T-cell (primary cell): Measurements from ENCODE around the gene RMND5B. TPM values are rescaled to one million over a fixed set of nuclear protein-coding genes. Genes with fewer than 3 reads are reported as not detected.
A peak's percentile ranks its signal among the peaks of the same experiment; 100 is the strongest.

Experiments
- ATAC-seq, 4 experiments: fragments of 200-7000 bp in 3 of 4; fragments of 150-1000 bp in 1 of 4; cut with Tn5 transposase; replicated peaks in 1 of 4; 1 replicate in 3 of 4; 2 replicates in 1 of 4; pipeline ENCODE4 v1.10.0; 2021; ENCODE audit warnings: moderate library complexity in 3 of 4, mild to moderate bottlenecking in 2 of 4, moderate number of reproducible peaks in 1 of 4
- CTCF ChIA-PET, 2 donors: fragments of 300-600 bp; sonication (Branson Sonifier 250); formaldehyde crosslinking; loops; one replicate each; lab custom pipeline; 2022; ENCODE audit warnings: antibody characterized with exemption in 2 of 2; lab: Charles Lee
- POLR2A ChIA-PET, 2 donors: fragments of 300-600 bp; sonication (Branson Sonifier 250); formaldehyde crosslinking; loops; one replicate each; lab custom pipeline; 2022; ENCODE audit warnings: antibody characterized with exemption in 2 of 2; lab: Charles Lee
- DNase-seq, 35 experiments: peaks; one replicate each; pipeline versions ENCODE4 v3.0.0 to v3.0.0-alpha.2; 2013 to 2023
- H3K27ac ChIP-seq: one replicate; pipeline ENCODE4 v1.5.1; 2013; ENCODE audit warnings: low read length
- H3K27me3 ChIP-seq, 2 experiments: replicated peaks in 1 of 2; 1 replicate in 1 of 2; 2 replicates in 1 of 2; pipeline versions ENCODE4 v1.6.1 to v1.7.0; 2013; ENCODE audit warnings: low read length in 1 of 2, mixed read lengths in 1 of 2; ENCODE audit not compliant: control insufficient read depth in 2 of 2, insufficient read depth in 2 of 2; ENCODE audit errors: extremely low read depth in 1 of 2
- H3K36me3 ChIP-seq, 2 donors: 1 replicate in 1 of 2; 2 replicates in 1 of 2; pipeline versions ENCODE4 v1.6.1 to v1.7.0; 2013; ENCODE audit warnings: low read length in 1 of 2; ENCODE audit not compliant: control insufficient read depth in 2 of 2, insufficient read depth in 1 of 2; ENCODE audit errors: extremely low read depth in 1 of 2
- H3K4me1 ChIP-seq, 2 experiments: 1 replicate in 1 of 2; 2 replicates in 1 of 2; pipeline versions ENCODE4 v1.6.1 to v1.7.0; 2013; ENCODE audit warnings: low read length in 2 of 2, mixed read lengths in 1 of 2; ENCODE audit not compliant: insufficient read depth in 2 of 2, control insufficient read depth in 1 of 2; ENCODE audit errors: extremely low read depth in 1 of 2
- H3K4me3 ChIP-seq, 2 donors: 1 replicate in 1 of 2; 2 replicates in 1 of 2; pipeline versions ENCODE4 v1.5.1 to v1.7.0; 2013; ENCODE audit warnings: mild to moderate bottlenecking in 2 of 2, low read length in 1 of 2, moderate library complexity in 1 of 2; ENCODE audit not compliant: control insufficient read depth in 1 of 2; ENCODE audit errors: extremely low read depth in 1 of 2
- H3K9me3 ChIP-seq: 2 replicates; pipeline ENCODE4 v1.7.0; 2013
- H3K27ac Mint-ChIP-seq, 2 donors: one replicate each; pipeline ENCODE4 v1.8.0; 2020 to 2021; ENCODE audit warnings: mild to moderate bottlenecking in 2 of 2, mixed read lengths in 2 of 2
- H3K27me3 Mint-ChIP-seq, 2 donors: one replicate each; pipeline ENCODE4 v1.8.0; 2021 to 2022; ENCODE audit warnings: mixed read lengths in 2 of 2
- H3K36me3 Mint-ChIP-seq: one replicate; pipeline ENCODE4 v1.8.0; 2021; ENCODE audit warnings: mixed read lengths
- H3K4me1 Mint-ChIP-seq, 3 donors: one replicate each; pipeline ENCODE4 v1.8.0; 2020 to 2022; ENCODE audit warnings: mixed read lengths in 3 of 3, mild to moderate bottlenecking in 1 of 3
- H3K4me3 Mint-ChIP-seq, 3 donors: one replicate each; pipeline ENCODE4 v1.8.0; 2020 to 2022; ENCODE audit warnings: mild to moderate bottlenecking in 3 of 3, mixed read lengths in 3 of 3, moderate library complexity in 3 of 3
- H3K9me3 Mint-ChIP-seq, 3 donors: one replicate each; pipeline ENCODE4 v1.8.0; 2020 to 2022; ENCODE audit warnings: mixed read lengths in 3 of 3
- WGBS: methylation state at CpG from one replicate; pipeline ENCODE4 v1.1.5; 2013; ENCODE audit warnings: missing lambda C conversion rate; ENCODE audit not compliant: insufficient coverage; 5-methylcytosine and 5-hydroxymethylcytosine counted together
- total RNA-seq, 35 experiments: library from RNA in 6 of 35; stranded (reverse) in 6 of 35; fragments of 120-200 nt in 1 of 35; gene quantifications; one replicate each; pipeline versions ENCODE4 v1.2.1 to v1.2.4 and lab custom pipeline; 2013 to 2026

The RMND5B gene
- total RNA-seq, 5 donors from 2014 or later (not counting 1 experiment from before 2014, with no cell fraction given) = 22.4 to 40.9 (median 34.7) TPM

DNA sequence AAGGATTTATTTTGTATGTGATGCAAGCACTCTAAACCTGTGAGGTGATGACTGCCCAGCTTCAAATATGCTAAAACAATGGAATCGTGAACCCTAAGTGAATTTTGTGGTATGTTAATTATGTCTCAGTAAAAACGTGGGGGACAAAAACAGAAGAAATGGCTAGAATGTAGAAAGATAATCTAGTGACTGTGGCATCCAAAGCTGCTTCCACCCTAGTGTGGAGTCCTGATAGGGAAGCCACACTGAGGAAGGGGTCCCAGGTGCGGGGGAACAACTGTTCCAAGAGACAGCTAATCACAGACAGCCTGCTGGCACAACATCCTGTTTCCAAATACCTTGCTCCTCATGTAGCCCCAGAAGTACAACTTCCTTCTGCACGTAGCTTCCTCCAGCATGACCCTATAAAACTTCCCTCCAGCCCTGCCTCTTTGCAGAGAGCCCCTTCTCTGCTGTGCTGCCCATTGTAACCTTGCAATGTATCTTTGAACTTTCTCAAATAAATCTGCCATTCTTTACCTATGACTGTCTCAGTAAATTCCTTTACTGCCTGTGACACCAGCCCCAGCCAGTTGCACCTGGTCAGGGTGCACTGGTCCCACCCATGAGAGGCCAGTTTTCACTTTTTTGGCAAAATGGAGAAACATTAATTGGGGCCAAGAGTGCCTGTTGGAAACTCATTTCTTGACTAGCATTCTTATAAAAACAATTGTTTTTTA is 51.5 kb downstream of the RMND5B start:
- Histone ChIP-seq H3K27me3 (no peaks in the 10 kb centered on the region), H3K4me1 (peaks cover 0 to 2% of the 10 kb centered on the region in 2 experiments), H3K36me3 (no peaks in the 10 kb centered on the region), H3K27ac (no peak overlapping the region), H3K9me3 (no peaks in the 10 kb centered on the region), H3K4me3 (no peak overlapping the region)
- H3K27me3 Mint-ChIP-seq = peaks cover 9 to 12% of the 10 kb centered on the region in 2 donors
- 5% methylated on average over 3 of the region's 4 CpGs for WGBS
- ATAC-seq = peak in 2 of 4 experiments; percentile 16 to 42
- no peaks in the 10 kb centered on the region for H3K9me3 Mint-ChIP-seq
- no peak for DNase-seq
- ChIA-PET POLR2A (interaction anchor here in 1 of 2 donors (0.6 kb wide), 1 partner anchor 8 kb away, joined by 5 read pairs; no protein-coding TSS in a partner anchor), CTCF (interaction anchor here in 1 of 2 donors (1.0 kb wide), 1 partner anchor 107 kb away, joined by 3 read pairs; no protein-coding TSS in a partner anchor)
- H3K36me3 Mint-ChIP-seq = no peaks in the 10 kb centered on the region
- peaks cover 7 to 8% (median 7%) of the 10 kb centered on the region in 3 donors for H3K4me1 Mint-ChIP-seq
- H3K4me3 Mint-ChIP-seq = no peak overlapping the region
- peak overlapping the region in 1 of 2 donors; percentile 25 for H3K27ac Mint-ChIP-seq

GRCh38 chr5:178186427-178186826 is 55.6 kb downstream of the RMND5B start:
- Mint-ChIP-seq H3K36me3 (no peaks in the 10 kb centered on the region), H3K9me3 (no peaks in the 10 kb centered on the region), H3K27me3 (peaks cover 5 to 9% of the 10 kb centered on the region in 2 donors), H3K27ac (no peak overlapping the region), H3K4me3 (no peak overlapping the region), H3K4me1 (peaks cover 7 to 8% (median 7%) of the 10 kb centered on the region in 3 donors)
- H3K36me3 ChIP-seq = no peaks in the 10 kb centered on the region
- peaks cover 0 to 17% of the 10 kb centered on the region in 2 experiments for H3K27me3 ChIP-seq
- no peak for DNase-seq
- H3K27ac ChIP-seq = no peak overlapping the region
- POLR2A ChIA-PET = no interaction called here
- H3K9me3 ChIP-seq = no peaks in the 10 kb centered on the region
- 79% methylated on average over 5 of the region's 6 CpGs for whole genome bisulfite sequencing
- H3K4me1 ChIP-seq = peaks cover 0 to 2% of the 10 kb centered on the region in 2 experiments
- H3K4me3 ChIP-seq = no peak overlapping the region
- CTCF ChIA-PET = no interaction called here
- no peak for ATAC-seq

DNA sequence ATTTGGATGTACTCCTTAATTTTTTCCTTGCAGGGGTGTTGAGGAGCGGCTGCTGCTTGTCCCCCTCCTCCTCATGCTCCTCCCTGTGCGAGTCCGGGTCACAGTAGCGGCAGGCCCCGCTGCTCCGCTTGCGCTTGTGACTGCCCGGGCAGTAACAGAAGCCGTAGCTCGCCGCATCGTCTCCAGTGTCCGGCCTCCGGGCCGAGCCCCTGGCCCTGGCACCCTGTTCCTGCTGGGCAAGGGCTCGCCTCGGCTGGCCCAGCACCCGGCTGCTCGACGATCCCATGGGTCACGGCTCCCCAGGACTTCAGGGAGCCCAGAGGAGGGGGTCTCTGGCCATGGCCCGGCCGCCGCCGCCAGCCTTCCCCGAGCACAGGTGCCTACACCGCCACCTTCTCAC is 56.2 kb downstream of the RMND5B start, which contains the start of gene GMCL2:
TSS of gene GMCL2 (minus strand) at position 358 of the 400 bp plus-strand sequence. CDS start at position 286, 72 bp downstream.
- peaks cover 0 to 17% of the 10 kb centered on the region in 2 experiments for H3K27me3 ChIP-seq
- H3K4me1 Mint-ChIP-seq = peaks cover 5 to 7% (median 6%) of the 10 kb centered on the region in 3 donors
- 97% methylated on average over 20 of the region's 27 CpGs for WGBS
- no peak within 1 kb of the TSS for H3K27ac ChIP-seq
- H3K4me1 ChIP-seq = peaks cover 0 to 2% of the 10 kb centered on the region in 2 experiments
- H3K27ac Mint-ChIP-seq = no peak within 1 kb of the TSS
- no peaks in the 10 kb centered on the region for H3K9me3 Mint-ChIP-seq
- no peaks in the 10 kb centered on the region for H3K9me3 ChIP-seq
- no peaks in the 10 kb centered on the region for H3K36me3 Mint-ChIP-seq
- CTCF ChIA-PET = no interaction called here
- H3K36me3 ChIP-seq = no peaks in the 10 kb centered on the region
- POLR2A ChIA-PET = no interaction called here
- no peak for DNase-seq
- no peak within 1 kb of the TSS for H3K4me3 ChIP-seq
- peaks cover 5 to 10% of the 10 kb centered on the region in 2 donors for H3K27me3 Mint-ChIP-seq
- ATAC-seq = no peak
- no peak within 1 kb of the TSS for H3K4me3 Mint-ChIP-seq

GRCh38 chr5:178189433-178189832 is 58.6 kb downstream of the RMND5B start:
- Mint-ChIP-seq H3K27me3 (peaks cover 11 to 24% of the 10 kb centered on the region in 2 donors), H3K36me3 (no peaks in the 10 kb centered on the region), H3K4me3 (no peak overlapping the region), H3K9me3 (no peaks in the 10 kb centered on the region), H3K27ac (no peak overlapping the region), H3K4me1 (peaks cover 13 to 18% (median 16%) of the 10 kb centered on the region in 3 donors)
- 50% methylated on average over 2 of the region's 2 CpGs for WGBS
- Histone ChIP-seq H3K4me1 (peaks cover 5 to 17% of the 10 kb centered on the region in 2 experiments), H3K9me3 (no peaks in the 10 kb centered on the region), H3K27ac (no peak overlapping the region), H3K36me3 (no peaks in the 10 kb centered on the region), H3K4me3 (no peak overlapping the region), H3K27me3 (peaks cover 0 to 26% of the 10 kb centered on the region in 2 experiments)
- ChIA-PET CTCF (no interaction called here), POLR2A (no interaction called here)
- DNase-seq (no peak), ATAC-seq (no peak)

- ChIA-PET POLR2A (interaction anchor here in 1 of 2 donors (0.6 kb wide), 1 partner anchor 19 kb away, joined by 4 read pairs; no protein-coding TSS in a partner anchor), CTCF (interaction anchor here in 1 of 2 donors (0.5 kb wide), 1 partner anchor 90 kb away, joined by 3 read pairs; no protein-coding TSS in a partner anchor)
- Histone ChIP-seq H3K4me3 (no peak overlapping the region), H3K27ac (no peak overlapping the region), H3K36me3 (no peaks in the 10 kb centered on the region), H3K9me3 (no peaks in the 10 kb centered on the region), H3K4me1 (peaks cover 6 to 20% of the 10 kb centered on the region in 2 experiments), H3K27me3 (peaks cover 0 to 32% of the 10 kb centered on the region in 2 experiments)
- no peaks in the 10 kb centered on the region for H3K36me3 Mint-ChIP-seq
- H3K27ac Mint-ChIP-seq = no peak overlapping the region
- WGBS = no CpG with 5 or more reads among the region's 4 CpGs
- peaks cover 14 to 18% (median 16%) of the 10 kb centered on the region in 3 donors for H3K4me1 Mint-ChIP-seq
- H3K4me3 Mint-ChIP-seq = no peak overlapping the region
- no peak for DNase-seq
- no peak for ATAC-seq
- no peaks in the 10 kb centered on the region for H3K9me3 Mint-ChIP-seq
- H3K27me3 Mint-ChIP-seq = peaks cover 12 to 29% of the 10 kb centered on the region in 2 donors
Measured at GRCh38 chr5:178191661-178192060, 60.8 kb downstream of the RMND5B start.

DNA sequence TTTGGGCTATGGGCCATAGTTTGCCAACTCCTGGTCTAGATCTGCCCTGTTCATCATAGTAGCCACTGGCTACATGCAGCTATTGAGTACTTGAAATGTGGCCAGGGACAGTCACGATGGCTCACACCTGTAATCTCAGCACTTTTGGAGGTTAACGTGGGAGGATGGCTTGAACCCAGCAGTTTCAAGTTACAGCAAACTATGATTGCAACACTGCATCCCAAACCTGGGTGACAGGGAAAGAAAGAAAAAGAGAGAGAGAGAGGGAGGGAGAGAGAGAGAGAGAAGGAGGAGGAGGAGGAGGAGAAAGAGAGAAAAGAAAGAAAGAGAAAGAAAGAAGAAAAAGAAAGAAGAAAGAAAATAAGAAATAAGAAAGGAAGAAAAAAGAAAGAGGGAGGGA is 61.4 kb downstream of the RMND5B start:
- H3K9me3 ChIP-seq = no peaks in the 10 kb centered on the region
- no peak overlapping the region for H3K4me3 ChIP-seq
- peaks cover 0 to 32% of the 10 kb centered on the region in 2 experiments for H3K27me3 ChIP-seq
- H3K27ac ChIP-seq = no peak overlapping the region
- Mint-ChIP-seq H3K4me1 (peaks cover 14 to 18% (median 16%) of the 10 kb centered on the region in 3 donors), H3K27me3 (peaks cover 12 to 29% of the 10 kb centered on the region in 2 donors), H3K27ac (no peak overlapping the region), H3K36me3 (no peaks in the 10 kb centered on the region), H3K4me3 (no peak overlapping the region), H3K9me3 (no peaks in the 10 kb centered on the region)
- POLR2A ChIA-PET = no interaction called here
- no peak for ATAC-seq
- WGBS = no CpG with 5 or more reads among the region's 2 CpGs
- CTCF ChIA-PET = interaction anchor here in 1 of 2 donors (0.5 kb wide), 1 partner anchor 91 kb away, joined by 3 read pairs; no protein-coding TSS in a partner anchor
- peaks cover 6 to 20% of the 10 kb centered on the region in 2 experiments for H3K4me1 ChIP-seq
- H3K36me3 ChIP-seq = no peaks in the 10 kb centered on the region
- DNase-seq = no peak
